ENCODE results near the gene TUG1. TPM values are rescaled to one million over a fixed set of nuclear protein-coding genes. Genes with fewer than 3 reads are reported as not detected.

Gene TUG1
- total and polyA plus RNA-seq, 4 donors, result 109 to 142 (median 114) TPM

DNA sequence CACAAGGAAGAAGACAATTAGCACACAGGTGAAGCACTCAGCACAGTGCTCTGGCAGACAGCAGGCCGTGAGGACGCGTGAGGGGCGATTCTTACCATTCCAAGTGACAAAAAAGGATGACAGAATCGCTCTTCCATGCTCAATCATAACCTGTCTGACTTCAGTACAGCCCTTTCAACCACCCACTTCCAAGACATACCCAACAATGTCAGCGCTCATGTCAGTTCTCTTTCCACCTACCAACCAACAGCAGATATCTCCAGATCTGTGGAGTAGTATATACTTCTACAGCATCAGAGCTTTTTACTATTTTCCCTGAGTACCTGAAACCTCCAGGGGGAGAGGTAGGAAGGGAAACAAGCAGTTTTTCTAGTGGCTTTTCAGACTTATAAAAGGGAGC, 40.7 kb upstream of the TUG1 start:
- DNase-seq (ENCODE audit: low read depth in 4 of 6, low spot score in 6 of 6), result no peak
- Histone ChIP-seq H3K4me1 (ENCODE audit: control insufficient read depth, insufficient read depth, low read length) (no peaks in the 10 kb centered on the region), H3K4me3 (ENCODE audit: low read depth, low read length) (no peak overlapping the region), H3K36me3 (ENCODE audit: control insufficient read depth, insufficient read depth, low read length) (peaks cover 81% of the 10 kb centered on the region), H3K27ac (ENCODE audit: low read depth, low read length) (no peak overlapping the region), H3K9me3 (ENCODE audit: control insufficient read depth, insufficient read depth, low read length) (no peaks in the 10 kb centered on the region), H3K27me3 (ENCODE audit: control insufficient read depth, insufficient read depth, low read length) (no peaks in the 10 kb centered on the region)
- WGBS (ENCODE audit: insufficient coverage), result 90% methylated on average over 5 of the region's 6 CpGs

GRCh38 chr22:30930228-30930627, 38.8 kb upstream of the TUG1 start:
- no peaks in the 10 kb centered on the region for H3K27me3 ChIP-seq (ENCODE audit: control insufficient read depth, insufficient read depth, low read length)
- H3K36me3 ChIP-seq (ENCODE audit: control insufficient read depth, insufficient read depth, low read length), result peaks cover 87% of the 10 kb centered on the region
- no peaks in the 10 kb centered on the region for H3K4me1 ChIP-seq (ENCODE audit: control insufficient read depth, insufficient read depth, low read length)

DNA sequence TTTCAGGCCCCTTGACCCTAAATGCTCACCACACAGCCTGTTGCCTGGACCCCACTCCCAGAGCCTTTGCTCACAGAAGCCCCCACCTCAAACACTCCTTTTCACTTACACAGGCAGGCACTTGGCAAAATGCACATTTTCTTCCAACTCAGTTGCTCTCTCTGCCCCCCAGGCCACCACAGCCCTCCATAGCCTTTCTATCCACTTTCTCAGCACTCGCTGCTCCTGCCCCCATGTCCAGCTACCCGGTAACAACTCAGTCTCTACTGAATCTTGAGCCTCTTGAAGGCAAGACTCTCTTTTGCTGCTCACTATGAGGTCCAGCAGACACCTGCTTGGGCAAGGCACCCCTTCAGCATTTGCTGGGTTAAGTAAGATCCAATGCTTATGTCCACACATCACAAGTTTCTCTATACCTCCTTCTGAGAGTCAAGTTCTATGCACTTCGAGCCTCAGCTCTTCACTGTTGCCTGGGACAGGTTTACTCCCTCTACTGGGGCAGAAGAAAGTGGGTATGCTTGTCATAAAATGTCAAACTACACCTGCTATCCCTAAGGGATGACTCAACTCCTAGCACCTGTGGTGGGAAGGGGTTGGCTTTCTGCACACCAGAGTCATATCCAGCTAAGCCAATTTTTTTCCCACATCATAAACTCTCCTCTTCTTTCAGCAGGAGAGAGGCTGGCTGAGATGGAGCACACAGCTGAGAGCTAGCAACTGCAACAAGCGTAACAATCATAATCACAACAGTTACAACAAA, 37.3 kb upstream of the TUG1 start:
- DNase-seq (ENCODE audit: low read depth in 4 of 6, low spot score in 6 of 6), result no peak
- H3K4me3 ChIP-seq (ENCODE audit: low read depth, low read length), result no peak overlapping the region
- H3K9me3 ChIP-seq (ENCODE audit: control insufficient read depth, insufficient read depth, low read length), result no peaks in the 10 kb centered on the region
- H3K27me3 ChIP-seq (ENCODE audit: control insufficient read depth, insufficient read depth, low read length), result no peaks in the 10 kb centered on the region
- no peak overlapping the region for H3K27ac ChIP-seq (ENCODE audit: low read depth, low read length)
- no peaks in the 10 kb centered on the region for H3K4me1 ChIP-seq (ENCODE audit: control insufficient read depth, insufficient read depth, low read length)
- H3K36me3 ChIP-seq (ENCODE audit: control insufficient read depth, insufficient read depth, low read length), result peaks cover 82% of the 10 kb centered on the region
- 100% methylated on average over 2 of the region's 4 CpGs for WGBS (ENCODE audit: insufficient coverage)

More at GRCh38 chr22:30930228-30930627, 38.8 kb upstream of the TUG1 start:
- no peak overlapping the region for H3K4me3 ChIP-seq (ENCODE audit: low read depth, low read length)
- 91% methylated on average over 3 of the region's 3 CpGs for WGBS (ENCODE audit: insufficient coverage)
- no peak overlapping the region for H3K27ac ChIP-seq (ENCODE audit: low read depth, low read length)
- DNase-seq (ENCODE audit: low read depth in 4 of 6, low spot score in 6 of 6), result no peak
- H3K9me3 ChIP-seq (ENCODE audit: control insufficient read depth, insufficient read depth, low read length), result no peaks in the 10 kb centered on the region

- Histone ChIP-seq H3K27ac (ENCODE audit: low read depth, low read length) (no peak overlapping the region), H3K9me3 (ENCODE audit: control insufficient read depth, insufficient read depth, low read length) (no peaks in the 10 kb centered on the region), H3K36me3 (ENCODE audit: control insufficient read depth, insufficient read depth, low read length) (peaks cover 82% of the 10 kb centered on the region), H3K4me1 (ENCODE audit: control insufficient read depth, insufficient read depth, low read length) (no peaks in the 10 kb centered on the region), H3K27me3 (ENCODE audit: control insufficient read depth, insufficient read depth, low read length) (no peaks in the 10 kb centered on the region), H3K4me3 (ENCODE audit: low read depth, low read length) (no peak overlapping the region)
- 96% methylated on average over 16 of the region's 16 CpGs for WGBS (ENCODE audit: insufficient coverage)
- no peak for DNase-seq (ENCODE audit: low read depth in 4 of 6, low spot score in 6 of 6)
Measured at GRCh38 chr22:30932661-30933060, 36.4 kb upstream of the TUG1 start.

DNA sequence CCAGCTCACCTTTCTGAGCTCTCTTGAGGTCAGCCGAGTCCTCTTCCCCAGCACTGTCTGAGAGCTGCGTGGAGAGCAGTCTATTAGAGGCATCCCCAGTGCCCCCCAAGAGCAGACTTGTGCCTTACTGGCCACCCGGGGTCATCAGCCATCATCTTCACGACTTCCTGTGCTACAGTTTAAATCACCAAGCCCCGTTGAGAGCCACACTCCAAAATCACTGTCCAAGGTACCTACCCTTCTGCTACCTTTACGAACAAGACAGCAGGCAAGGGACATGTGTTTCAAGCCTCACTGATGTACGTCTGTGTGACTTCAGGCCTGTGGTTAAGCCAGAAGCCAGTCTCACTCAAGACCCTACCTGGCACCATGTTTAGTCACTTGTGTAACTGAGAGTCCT, 35.6 kb upstream of the TUG1 start:
- H3K36me3 ChIP-seq (ENCODE audit: control insufficient read depth, insufficient read depth, low read length), result peaks cover 81% of the 10 kb centered on the region
- H3K9me3 ChIP-seq (ENCODE audit: control insufficient read depth, insufficient read depth, low read length), result no peaks in the 10 kb centered on the region
- H3K4me1 ChIP-seq (ENCODE audit: control insufficient read depth, insufficient read depth, low read length), result no peaks in the 10 kb centered on the region
- no peak overlapping the region for H3K4me3 ChIP-seq (ENCODE audit: low read depth, low read length)
- 88% methylated on average over 6 of the region's 7 CpGs for WGBS (ENCODE audit: insufficient coverage)
- DNase-seq (ENCODE audit: low read depth in 4 of 6, low spot score in 6 of 6), result no peak
- H3K27me3 ChIP-seq (ENCODE audit: control insufficient read depth, insufficient read depth, low read length), result no peaks in the 10 kb centered on the region
- no peak overlapping the region for H3K27ac ChIP-seq (ENCODE audit: low read depth, low read length)

DNA sequence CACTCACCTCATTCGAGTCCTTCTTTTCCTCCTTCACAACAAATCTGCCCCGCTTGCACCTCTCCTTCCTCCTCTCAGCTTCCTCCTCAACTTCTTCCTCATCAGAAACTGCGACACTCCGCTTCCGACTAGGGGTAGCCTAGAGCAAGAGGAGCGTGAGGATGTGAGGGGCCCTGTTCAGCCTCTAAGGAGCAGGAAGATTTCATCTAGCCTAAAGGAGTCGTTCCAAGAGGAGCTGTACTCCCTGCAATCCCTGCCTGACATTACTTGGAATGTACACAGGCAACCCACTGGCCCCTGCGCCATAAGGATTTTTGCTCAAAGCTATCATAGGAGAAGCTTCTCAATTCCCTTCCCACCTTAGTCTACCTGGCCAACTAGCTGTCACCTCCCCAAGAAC, 35.0 kb upstream of the TUG1 start:
- Histone ChIP-seq H3K9me3 (ENCODE audit: control insufficient read depth, insufficient read depth, low read length) (no peaks in the 10 kb centered on the region), H3K27me3 (ENCODE audit: control insufficient read depth, insufficient read depth, low read length) (no peaks in the 10 kb centered on the region), H3K36me3 (ENCODE audit: control insufficient read depth, insufficient read depth, low read length) (peaks cover 84% of the 10 kb centered on the region), H3K4me3 (ENCODE audit: low read depth, low read length) (no peak overlapping the region), H3K27ac (ENCODE audit: low read depth, low read length) (no peak overlapping the region), H3K4me1 (ENCODE audit: control insufficient read depth, insufficient read depth, low read length) (no peaks in the 10 kb centered on the region)
- 100% methylated on average over 6 of the region's 8 CpGs for WGBS (ENCODE audit: insufficient coverage)
- DNase-seq (ENCODE audit: low read depth in 4 of 6, low spot score in 6 of 6), result no peak

DNA sequence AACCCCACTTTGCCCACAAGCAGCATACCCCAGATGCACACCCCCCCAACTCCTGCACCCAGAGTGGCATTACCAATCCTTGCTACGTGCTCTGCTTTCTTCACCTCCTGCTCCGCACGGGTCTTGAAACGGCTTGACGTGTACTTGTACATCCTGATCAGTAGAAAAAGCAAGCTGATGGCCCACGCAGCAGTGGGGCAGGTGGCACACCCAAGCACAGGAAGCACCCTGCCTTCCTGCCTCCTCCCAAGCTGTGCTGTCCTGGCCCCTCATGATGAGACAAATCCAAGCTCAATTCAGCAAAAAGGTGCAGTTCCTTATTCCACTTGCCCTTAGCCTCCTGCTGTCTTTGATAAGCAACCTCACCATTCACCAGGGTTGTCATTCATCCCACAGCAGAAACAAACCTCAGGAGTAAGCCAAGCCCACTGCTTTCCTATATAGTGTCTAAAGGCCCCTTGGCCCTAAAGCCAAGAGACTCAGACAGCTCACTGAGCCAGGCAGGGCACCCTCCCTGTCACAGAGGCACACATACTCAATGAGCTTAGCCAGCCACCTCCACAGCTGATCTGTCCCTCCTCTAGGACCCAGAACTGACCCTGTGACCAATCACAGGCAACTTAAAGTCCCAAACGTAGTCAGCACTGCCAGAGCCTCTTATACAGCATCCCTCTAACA, 28.2 kb upstream of the TUG1 start:
- DNase-seq (ENCODE audit: low read depth in 4 of 6, low spot score in 6 of 6), result no peak
- Histone ChIP-seq H3K4me1 (ENCODE audit: control insufficient read depth, insufficient read depth, low read length) (peaks cover 3% of the 10 kb centered on the region), H3K9me3 (ENCODE audit: control insufficient read depth, insufficient read depth, low read length) (no peaks in the 10 kb centered on the region), H3K27me3 (ENCODE audit: control insufficient read depth, insufficient read depth, low read length) (no peaks in the 10 kb centered on the region), H3K27ac (ENCODE audit: low read depth, low read length) (no peak overlapping the region), H3K36me3 (ENCODE audit: control insufficient read depth, insufficient read depth, low read length) (peaks cover 87% of the 10 kb centered on the region), H3K4me3 (ENCODE audit: low read depth, low read length) (no peak overlapping the region)
- 90% methylated on average over 7 of the region's 7 CpGs for WGBS (ENCODE audit: insufficient coverage)

DNA sequence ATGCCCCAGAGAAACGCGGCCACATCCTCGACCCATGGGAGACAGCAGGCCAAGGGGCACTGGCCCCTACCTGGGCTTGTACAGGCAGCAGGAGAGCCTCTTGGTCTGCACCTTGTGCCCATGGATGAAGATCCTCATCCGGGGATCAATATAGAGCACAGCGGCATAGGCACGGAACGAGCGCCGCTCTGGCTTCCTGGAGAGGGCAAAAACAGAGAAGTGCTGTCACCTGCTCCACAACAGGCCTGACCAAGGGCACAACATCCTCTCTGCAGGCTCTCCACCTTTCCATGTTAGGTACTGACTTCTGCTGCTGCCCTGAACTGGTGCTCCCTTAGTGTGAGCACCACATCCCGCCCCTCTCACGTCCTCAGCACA, 27.7 kb upstream of the TUG1 start:
- peaks cover 84% of the 10 kb centered on the region for H3K36me3 ChIP-seq (ENCODE audit: control insufficient read depth, insufficient read depth, low read length)
- no peak overlapping the region for H3K4me3 ChIP-seq (ENCODE audit: low read depth, low read length)
- DNase-seq (ENCODE audit: low read depth in 4 of 6, low spot score in 6 of 6), result no peak
- H3K4me1 ChIP-seq (ENCODE audit: control insufficient read depth, insufficient read depth, low read length), result peaks cover 6% of the 10 kb centered on the region
- H3K9me3 ChIP-seq (ENCODE audit: control insufficient read depth, insufficient read depth, low read length), result no peaks in the 10 kb centered on the region
- no peak overlapping the region for H3K27ac ChIP-seq (ENCODE audit: low read depth, low read length)
- 94% methylated on average over 11 of the region's 11 CpGs for WGBS (ENCODE audit: insufficient coverage)
- H3K27me3 ChIP-seq (ENCODE audit: control insufficient read depth, insufficient read depth, low read length), result no peaks in the 10 kb centered on the region

DNA sequence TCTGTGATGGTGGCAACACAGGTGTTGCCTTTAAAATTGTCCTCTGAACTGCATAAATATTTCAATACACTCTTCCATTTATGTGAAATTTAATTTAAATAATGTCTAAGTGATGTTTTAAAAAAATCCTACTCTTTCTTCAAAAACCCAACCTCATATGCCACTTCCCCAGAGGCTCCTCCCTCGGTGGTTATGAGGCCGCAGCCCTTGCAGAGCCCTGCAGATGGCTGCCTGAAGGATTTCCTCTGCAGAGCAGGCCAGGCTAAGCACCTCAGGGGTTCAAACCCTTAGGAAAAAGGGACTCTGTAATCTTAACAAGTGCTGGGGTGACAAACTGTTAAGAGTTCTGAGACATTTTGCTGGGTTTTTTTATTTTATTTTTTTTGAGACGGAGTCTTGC, 25.7 kb upstream of the TUG1 start:
- H3K36me3 ChIP-seq (ENCODE audit: control insufficient read depth, insufficient read depth, low read length), result peaks cover 66% of the 10 kb centered on the region
- no peaks in the 10 kb centered on the region for H3K9me3 ChIP-seq (ENCODE audit: control insufficient read depth, insufficient read depth, low read length)
- no peaks in the 10 kb centered on the region for H3K27me3 ChIP-seq (ENCODE audit: control insufficient read depth, insufficient read depth, low read length)
- H3K27ac ChIP-seq (ENCODE audit: low read depth, low read length), result no peak overlapping the region
- H3K4me1 ChIP-seq (ENCODE audit: control insufficient read depth, insufficient read depth, low read length), result peaks cover 21% of the 10 kb centered on the region
- 86% methylated on average over 3 of the region's 3 CpGs for WGBS (ENCODE audit: insufficient coverage)
- DNase-seq (ENCODE audit: low read depth in 4 of 6, low spot score in 6 of 6), result no peak
- no peak overlapping the region for H3K4me3 ChIP-seq (ENCODE audit: low read depth, low read length)

DNA sequence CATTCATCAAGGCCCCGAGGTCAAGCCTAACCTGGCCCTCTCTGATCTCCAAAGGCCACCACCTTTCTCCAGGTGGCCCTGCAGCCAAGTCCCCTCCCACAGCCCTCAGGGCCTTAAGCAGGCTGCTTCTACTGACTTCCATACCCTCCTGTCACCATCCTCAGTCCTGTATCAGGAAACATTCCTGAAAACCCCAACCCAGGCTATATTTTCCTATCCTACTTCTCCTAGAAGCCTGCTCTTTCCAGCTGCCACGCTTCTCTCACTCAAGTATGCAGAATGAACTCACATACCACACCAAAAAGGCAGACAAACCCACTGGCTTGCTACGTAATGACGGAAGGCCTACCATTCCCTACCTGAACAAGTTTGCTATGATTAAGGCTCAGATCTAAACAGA, 24.1 kb upstream of the TUG1 start:
- 98% methylated on average over 4 of the region's 4 CpGs for WGBS (ENCODE audit: insufficient coverage)
- Histone ChIP-seq H3K27ac (ENCODE audit: low read depth, low read length) (no peak overlapping the region), H3K36me3 (ENCODE audit: control insufficient read depth, insufficient read depth, low read length) (peaks cover 61% of the 10 kb centered on the region), H3K9me3 (ENCODE audit: control insufficient read depth, insufficient read depth, low read length) (no peaks in the 10 kb centered on the region), H3K4me1 (ENCODE audit: control insufficient read depth, insufficient read depth, low read length) (peaks cover 21% of the 10 kb centered on the region), H3K4me3 (ENCODE audit: low read depth, low read length) (no peak overlapping the region), H3K27me3 (ENCODE audit: control insufficient read depth, insufficient read depth, low read length) (no peaks in the 10 kb centered on the region)
- DNase-seq (ENCODE audit: low read depth in 4 of 6, low spot score in 6 of 6), result no peak

Data from spinal cord (tissue), 10 donors.